Endometrium (tissue), 2 donors: ENCODE measurements around the gene OTUB2.
A peak's percentile ranks its signal among the peaks of the same experiment; 100 is the strongest.

ENCODE experiments used
- FAIRE-seq: peaks from 2 replicates; lab custom pipeline; 2012; peaks lifted over from hg19 to GRCh38; lab: Jason Lieb, UNC
- donor health status: control.
- donor health status: control.

OTUB2 gene

DNA sequence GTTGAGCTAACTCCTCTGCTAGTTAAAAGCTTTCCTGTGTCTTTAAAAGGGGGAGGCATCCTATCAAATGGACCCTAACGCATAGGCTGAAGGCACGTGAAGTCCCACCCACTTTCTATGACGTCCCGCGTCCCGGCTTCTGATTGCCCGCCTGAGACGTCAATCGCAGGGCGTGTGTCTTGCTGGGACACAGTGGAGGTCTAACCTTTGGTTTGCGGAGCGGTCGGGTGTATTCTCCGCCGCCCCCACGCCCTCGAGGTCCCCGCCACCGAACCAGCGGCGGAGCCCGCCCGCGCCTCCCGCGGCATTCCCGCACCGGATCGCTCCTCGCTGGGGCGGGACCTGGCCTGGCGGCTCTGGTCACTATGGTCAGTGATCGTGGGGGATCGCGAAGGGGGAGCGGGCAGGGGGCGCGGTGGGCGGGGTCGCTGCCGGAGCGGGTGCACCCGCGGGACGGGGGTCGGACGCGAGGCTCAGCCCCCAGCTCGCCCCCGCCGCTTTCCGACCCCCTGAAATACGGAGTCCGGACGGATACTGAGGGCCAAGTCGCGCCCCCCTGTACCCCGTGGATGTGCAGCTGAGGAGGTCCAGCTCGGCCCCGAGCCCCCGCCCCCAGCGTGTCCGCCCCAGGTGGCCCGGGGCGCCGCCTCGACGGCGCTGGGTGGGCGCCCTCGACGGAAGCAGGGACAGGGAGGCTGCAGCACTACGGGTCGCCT lies at the start of gene OTUB2:
OTUB2 (plus strand) TSS at position 168 of the 716 bp plus-strand sequence; CDS start at position 366, 198 bp downstream.
- FAIRE-seq, result peak; percentile 97

DNA sequence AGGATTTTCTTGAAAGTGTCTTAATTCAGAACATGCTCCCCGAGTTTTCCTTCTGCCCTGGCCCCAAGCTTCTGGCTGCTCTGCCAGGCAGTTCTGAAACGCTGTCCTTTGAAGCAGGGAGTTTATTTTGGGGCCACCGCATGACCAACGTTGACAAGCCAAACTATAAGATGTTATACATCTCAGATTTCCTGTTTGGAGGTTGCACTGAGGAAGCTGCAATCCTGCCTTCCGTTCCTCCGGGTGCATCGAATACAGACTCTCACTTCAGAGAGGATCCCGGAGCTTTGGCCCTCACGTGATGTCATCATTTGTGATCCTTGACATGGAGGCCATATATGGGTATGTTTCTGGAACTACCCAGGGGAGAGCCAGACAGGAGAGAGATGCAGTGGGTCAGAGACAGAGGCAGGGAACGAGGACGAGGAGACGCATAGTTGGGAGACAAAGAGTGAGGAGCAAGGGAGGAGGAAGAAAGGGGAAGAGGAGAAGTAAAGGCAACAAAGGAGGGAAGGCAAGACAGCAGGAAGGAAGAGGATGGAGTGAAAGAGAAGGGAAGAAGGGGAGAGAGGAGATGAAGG lies 49.6 kb upstream of the OTUB2 start, which contains the start of gene ASB2:
ASB2 (minus strand) TSS at position 94 of the 581 bp plus-strand sequence. CDS start 12,031 bp downstream, outside the sequence.
- no peak for FAIRE-seq

DNA sequence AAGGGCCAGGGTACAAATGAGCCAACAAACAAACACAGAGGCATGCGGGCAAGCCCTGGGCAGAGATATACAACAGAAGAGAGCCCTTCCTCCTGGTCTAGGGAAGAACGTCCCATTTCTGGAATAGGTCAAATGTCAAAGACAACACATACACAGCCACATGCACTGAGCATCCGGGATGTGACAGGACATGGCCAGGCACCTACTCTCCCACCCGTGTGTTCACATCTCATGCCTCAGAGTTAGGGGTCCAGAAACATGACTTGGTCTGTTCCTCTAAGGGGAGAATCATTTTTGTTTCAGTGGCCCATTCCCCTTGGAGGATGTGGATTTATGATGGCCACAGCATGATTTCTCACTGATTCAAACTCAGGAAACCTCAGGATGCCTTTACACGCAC lies 49.0 kb upstream of the OTUB2 start:
- FAIRE-seq, result no peak

DNA sequence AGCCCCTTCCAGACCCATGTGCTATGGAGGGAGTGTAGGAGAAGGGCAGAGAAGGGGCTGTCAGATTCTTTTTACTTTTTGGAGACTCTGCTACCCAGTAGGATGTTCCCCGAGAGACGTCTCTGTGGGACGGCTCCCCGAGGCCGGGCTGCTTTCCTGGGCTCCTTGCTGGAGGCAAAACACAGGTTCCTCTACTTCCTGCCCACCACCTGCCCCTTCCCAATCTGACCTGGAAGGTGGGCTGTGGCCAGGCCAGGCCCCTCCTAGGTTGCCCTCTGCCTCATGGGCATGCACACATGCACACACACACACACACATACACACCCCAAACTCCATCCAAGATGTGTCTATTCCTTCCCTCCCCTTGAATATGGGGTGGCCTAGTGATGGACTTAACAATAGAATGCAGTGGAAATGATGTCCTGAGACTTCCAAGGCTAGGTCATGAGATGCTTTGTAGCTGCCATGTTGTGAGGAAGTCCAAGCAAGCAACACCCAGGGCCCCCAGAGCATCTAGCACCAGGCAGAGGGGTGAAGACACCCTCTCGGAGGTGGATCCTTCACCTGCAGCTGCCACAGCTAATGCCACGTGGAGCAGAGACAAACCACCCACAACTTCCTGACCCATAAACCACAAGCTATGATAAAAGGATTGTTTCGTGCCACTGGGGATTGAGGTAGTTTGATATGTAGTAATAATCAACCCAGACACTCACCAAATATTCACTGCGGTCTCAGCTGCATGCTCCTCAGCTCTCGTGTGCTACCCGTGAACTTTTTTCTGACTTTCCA lies 48.2 kb upstream of the OTUB2 start:
- no peak for FAIRE-seq

DNA sequence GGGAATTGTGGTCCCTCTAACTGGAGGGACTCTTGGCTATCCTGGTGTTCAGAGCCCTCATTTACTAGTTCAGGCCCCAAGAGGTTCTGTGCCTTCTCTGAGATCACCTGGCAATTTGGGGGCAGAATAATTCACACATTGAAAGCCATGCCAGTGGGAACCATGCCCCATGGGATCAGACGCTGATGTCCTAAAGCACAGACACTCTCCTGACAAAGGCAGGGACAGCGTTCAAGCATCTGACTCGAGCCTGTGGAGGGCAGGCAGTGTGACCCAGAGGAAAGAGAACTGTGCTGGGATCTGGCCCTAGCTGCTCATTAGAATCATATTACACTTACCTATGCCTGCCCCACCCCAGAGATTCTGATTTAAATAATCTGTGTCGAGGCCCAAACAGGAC lies 47.4 kb upstream of the OTUB2 start:
- FAIRE-seq, result no peak

DNA sequence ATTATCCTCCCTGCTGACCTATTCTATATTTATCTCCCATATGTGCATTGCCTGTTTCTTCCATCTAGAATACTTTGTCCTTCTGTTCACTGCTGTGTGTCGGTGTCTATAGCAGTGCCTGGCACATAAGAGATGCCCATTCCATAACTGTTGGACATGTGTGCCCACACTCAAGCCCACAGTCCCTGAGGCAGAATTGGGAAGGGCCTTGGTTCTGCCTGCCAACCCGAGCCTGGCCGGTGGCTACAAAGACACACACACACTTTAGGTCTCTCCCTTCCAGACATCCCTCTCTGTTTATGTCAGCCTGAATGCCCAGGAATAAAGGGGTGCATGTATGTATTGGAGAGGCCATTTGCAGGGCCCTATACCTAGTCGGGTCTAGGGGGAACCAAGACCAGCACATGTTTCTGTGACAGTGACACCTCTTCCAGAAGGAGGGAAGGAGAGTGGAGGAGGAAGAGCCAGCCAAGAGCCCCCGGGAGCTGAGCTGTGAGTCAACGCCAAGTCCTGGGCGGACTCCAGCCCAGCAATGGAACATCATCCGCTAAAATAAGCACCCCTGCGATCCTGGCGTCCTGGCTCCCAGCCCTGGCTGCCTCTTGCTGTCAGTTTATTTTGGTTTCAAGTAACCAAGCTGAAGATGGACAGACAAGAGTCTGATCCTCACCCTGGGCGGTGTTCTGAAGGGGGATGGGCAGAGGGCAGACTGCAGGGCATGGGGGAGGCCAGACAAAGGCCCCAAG lies 45.5 kb upstream of the OTUB2 start:
- no peak for FAIRE-seq

DNA sequence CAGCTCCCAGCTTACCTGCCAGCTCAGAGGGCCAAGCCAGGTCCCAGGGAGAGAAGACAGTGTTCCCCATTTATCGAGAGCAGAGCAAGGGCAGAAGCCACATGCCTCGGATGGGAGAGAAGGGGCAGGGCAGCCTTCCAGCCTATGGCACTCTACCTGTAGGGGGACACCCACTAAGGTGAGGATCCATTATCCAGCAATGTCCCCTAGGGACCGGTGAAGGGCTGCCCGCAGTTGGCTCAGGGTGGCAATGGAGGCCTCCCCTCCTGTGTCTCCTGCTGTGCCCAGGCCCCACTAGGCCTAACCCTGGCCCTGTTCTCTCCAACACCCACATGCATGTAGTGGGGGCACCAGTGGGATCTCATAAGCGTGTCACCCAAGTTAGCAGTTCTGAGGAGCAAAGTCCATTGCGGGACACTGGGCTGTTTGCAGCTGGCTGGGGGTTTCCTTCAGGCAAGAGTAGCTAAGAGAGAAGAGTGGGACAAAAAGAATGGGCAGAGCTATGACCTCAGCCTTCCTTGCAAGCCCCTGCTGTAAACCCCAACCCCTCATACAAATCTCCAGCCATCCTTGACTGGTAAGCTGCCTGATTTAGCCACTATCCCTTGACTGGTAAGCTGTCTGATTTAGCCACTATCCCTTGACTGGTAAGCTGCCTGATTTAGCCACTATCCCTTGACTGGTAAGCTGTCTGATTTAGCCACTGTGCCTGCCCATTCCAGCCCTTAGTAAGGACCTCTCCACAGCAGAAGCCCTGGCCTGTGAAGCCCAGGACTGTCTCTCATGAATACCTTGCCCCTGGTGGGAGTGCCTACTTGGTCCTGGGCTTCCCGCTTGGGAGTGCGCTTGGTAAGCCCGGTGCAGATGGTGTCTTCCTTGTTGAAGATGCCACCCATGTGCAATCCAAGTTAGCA lies 44.6 kb upstream of the OTUB2 start:
- FAIRE-seq, result no peak

DNA sequence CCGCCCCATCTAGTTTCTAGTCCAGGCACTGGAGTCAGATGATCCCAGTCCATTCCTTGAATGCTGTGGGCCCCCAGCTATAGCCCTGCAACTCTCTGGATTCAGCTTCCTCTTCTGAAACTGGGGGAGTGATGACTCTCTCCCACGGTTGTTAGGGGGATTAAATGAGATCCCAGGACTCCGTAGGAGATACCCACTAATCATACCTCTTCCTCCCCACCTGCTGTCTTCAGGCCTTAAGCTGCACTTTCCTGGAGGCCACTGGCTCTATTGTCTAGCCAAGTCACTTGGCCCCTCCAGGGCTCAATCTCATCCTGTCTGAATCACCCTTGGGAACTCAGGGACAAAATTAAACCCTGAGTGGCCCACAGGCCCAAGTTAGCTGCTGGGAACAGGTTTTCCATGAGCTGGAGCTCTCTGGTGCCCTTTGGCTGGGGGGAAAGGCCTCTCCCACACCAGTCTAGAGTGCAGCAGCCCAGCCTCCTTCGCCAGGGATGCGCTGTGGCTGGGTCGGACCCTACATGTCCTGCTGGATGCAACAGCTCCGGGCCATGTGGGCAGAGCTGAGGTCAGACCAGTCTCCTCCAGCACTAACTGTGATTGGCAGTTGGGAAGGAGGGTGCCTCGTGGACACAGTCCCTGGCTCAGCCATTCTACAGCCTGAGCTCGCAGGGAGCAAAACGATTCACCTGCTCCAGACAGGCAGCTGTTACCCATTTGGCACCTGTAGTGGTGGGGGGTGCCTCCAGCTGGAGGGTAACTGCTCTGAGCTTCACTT lies 43.7 kb upstream of the OTUB2 start:
- no peak for FAIRE-seq

DNA sequence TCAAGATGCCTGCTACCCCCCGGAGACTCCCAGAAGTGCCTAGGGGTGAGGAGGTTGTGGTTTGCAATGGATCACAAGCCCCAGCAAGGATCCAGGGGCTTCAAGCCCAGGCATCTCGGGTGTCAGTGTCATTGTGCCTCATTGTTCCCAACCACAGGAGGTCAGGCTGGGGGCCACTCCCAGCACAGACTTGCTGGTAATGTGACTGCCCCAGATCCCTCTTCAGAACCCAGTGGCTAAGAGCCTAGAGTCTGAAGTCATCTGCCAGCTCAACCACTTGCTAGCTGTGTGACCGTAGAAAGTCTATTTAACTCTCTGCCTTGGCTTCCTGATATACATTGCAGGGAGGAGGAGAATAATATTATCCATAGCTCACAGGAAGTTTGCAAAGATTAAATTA lies 42.1 kb upstream of the OTUB2 start:
- no peak for FAIRE-seq

DNA sequence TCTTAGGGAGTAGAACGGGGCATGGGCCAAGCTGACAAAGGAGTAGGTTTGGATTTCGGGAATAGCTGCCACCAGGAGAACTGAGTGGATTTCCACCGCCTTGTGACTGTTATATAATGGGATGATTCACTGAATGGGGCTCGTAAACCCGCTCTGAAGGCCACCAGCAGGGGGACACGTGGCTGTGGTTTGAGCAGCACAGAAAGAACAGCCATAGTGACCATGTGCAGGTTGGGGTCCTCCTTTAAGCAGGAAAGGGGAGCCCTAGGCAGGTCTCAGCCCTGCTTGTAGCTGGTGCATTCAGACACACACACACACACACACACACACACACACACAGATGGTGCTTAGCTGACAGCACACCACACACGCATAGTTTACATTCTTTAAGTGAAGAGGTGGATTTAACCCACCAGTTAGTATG lies 41.1 kb upstream of the OTUB2 start:
- no peak for FAIRE-seq

DNA sequence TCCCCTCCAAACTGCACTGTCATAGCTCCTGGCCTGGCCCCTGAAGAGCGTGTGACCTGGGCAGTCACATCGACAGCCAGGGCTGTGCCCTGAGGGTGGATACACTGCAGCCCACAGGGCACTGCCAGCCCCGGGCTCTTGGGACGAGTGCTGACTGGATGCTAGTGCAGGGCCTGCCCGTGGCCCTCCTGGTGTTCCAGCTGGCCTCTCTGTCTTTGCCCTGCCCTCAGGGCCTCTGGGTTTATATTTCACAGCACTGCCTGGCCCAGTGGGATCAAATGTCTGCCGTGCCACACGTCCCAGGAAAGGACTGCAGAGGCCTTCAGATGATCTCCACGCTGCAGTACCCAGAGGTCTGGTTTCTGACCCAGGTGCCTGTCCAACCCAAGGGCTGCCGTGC lies 39.2 kb upstream of the OTUB2 start:
- FAIRE-seq, result no peak

DNA sequence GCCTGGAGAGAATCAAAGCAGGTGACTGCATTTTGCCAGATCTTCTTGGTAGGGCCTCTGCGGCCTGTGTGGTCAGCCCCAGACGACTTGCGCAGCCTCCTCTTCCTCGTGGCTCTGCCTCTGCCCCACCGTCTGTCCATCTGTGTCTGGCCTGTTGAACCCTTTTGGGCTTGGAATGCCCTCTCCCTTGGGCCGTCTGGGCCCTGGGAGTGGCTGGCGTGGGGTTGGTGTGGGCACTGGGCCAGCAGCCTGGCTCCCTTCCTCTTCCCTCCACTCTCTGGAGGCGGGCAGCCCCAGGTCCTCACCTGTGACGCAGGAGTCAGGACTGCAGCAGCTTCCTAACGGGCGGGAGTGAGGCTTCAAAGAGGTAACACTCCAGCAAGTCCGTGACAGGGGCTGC lies 38.8 kb upstream of the OTUB2 start:
- FAIRE-seq, result no peak

DNA sequence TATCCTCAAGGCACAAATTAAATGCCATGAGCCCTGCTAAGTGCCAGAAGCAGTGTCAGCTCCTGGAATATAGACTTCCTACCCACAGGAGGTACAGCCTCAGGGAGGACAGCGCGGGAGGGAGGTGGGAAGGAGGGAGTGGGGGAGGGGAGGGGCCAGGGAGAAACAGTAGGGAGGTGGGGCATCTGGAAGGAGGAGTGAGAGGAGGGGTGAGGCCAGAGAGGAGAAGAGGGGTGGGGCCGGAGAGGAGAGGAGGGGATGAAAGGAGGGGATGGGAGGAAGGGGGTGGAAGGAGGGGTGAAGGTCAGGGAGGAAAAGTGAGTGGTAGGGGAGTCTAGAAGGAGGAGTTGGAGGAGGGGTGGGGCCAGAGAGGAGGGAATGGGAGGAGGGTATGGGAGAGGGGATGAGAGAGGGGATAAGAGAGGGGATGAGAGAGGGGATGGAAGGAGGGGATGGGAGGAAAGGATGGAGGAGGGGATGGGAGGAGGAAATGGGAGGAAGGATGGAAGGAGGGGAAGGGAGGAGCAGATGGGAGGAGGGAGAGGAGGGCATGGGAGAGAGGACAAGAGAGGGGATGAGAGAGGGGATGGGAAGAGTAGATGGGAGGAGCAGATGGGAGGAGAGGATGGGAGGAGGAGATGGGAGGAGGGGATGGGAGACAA lies 38.2 kb upstream of the OTUB2 start:
- no peak for FAIRE-seq

DNA sequence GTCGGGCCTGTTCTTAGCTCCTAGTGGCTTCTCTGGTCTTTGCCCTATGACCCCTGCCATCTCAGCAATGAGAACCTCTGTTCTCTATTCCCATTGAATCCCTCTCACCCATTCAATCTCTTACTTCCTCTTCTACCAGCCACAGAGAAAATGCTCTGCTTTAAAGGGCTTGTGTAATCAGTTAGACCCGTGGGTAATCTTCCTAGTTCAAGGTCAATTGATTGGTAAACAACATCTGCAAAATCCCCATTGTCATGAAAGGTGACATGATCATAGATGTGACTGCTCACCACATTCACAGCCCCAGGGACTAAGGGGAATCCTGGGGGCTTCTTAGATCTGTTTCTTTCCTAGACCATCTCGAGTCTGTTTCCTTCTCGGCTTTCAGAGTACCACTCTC lies 36.2 kb upstream of the OTUB2 start:
- FAIRE-seq, result no peak

DNA sequence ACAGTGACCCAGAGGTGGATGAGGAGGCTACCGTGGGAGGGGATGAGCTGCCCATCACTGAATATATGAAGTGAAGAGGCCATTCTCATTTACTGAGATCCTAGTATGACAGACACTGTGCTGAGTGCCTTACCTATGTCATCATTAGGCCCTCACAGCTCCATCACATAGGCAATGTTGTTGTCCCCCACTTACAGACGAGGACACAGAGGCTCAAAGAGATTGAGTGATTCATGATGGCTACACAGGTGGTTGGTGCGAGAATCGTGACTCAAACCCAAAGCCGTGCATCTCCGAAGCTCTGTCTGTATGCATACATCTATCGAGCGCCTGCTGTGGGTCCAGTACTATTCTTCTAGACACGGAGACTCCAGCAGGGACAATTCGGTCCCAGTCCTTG lies 34.9 kb upstream of the OTUB2 start:
- FAIRE-seq, result no peak

DNA sequence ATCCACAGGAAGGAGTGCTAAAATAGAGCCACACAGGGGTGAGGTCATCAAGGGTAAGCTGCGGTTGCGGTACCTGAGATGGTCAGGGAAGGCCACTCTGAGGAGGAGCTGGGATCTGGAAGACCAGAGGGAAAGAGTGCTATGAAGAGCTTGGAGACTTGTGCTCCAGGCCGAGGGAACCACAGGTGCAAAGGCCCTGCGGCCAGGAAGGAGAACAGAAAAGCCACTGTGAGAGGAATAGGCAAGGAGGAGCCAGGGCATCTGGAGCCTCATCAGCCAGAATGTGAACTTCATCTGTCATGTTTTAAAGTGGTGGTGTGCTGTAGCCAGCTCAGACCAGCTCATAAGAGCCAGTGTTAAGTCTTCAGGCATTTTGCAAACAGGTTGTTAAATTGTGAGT lies 34.5 kb upstream of the OTUB2 start:
- no peak for FAIRE-seq

DNA sequence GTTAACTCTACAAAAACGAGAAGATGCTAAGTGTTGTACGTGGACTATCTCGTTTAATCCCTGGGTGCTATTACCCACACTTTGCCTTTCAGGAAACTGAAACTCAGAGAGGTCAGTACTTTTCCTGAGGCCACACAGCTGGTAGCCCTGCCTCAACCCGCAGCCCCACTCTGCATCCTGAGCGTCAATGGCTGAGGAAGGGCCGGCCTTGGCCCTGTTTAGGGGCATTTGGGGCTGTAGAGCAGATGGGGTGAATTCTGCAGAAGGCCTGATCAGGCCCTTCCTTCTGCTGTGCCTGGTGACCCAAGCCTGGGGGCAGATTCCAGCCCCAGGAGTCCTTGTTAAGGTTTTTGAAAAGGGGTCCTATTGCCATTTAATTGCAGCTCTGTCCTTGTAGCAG lies 32.8 kb upstream of the OTUB2 start:
- FAIRE-seq, result no peak

DNA sequence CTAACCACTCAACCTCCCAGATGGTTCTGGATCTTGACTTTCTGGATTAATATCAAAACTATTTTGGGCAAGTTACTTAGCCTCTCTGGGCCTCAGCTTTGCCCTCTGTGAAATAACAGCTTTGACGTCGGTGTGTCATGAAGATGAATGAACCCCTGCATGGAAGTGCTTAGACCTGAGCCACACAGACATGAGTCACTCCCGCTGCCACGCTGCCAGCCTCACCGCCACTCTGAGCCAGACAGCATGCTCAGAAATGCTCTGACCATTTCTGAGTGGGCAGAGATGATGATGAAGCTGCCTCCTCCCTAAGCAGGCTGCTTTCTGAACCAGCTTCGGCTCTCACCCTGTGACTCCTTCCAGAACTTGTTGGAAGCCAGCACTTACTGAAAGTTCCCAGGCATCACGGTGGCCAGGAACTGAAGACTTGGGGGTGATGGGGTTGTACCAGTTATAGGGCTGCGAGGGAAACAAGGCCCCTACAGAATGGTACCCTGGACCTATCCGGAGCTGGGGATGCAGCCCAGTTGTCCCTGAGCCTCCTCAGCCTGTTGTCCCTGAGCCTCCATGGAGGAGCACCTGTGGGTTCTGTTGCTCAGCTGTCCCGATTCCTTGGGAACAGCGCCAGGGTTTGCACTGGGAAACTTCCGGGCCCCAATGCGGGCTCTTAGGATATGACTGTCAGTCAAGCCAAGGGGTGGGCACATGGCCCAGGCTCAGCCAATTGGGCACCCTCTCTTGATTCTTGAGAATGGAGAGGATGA lies 31.0 kb upstream of the OTUB2 start:
- no peak for FAIRE-seq

DNA sequence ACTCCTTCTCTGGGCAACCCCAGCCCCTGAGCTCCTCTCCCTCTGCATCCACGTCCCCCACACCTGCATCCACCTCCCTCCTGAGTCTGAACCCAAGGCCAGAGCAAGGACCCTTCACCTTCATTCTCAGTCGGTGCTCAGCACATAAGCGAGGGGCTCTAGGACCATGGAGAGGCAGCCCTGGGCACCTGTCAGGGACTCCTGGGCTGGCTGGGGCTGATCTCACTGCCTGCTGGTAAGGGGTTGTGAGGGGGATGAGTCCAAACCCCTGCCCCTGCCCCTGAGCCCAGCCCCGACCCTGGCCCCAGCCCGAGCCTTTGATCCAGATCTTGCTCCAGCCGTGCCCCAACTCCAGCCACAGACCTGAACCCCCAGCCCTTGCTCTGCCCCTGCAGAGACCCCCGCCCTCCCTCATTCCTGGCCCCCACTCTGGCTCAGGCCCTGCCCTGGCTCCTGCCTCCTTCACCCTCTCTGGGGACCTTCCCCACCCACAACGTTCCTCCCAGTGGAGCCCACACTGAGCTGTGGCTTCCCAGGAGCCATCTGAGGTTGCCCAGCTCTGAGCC lies 29.9 kb upstream of the OTUB2 start:
- FAIRE-seq, result no peak
